ENCODE data around the gene PTGDS. TPM values are rescaled to one million over a fixed set of nuclear protein-coding genes. Genes with fewer than 3 reads are reported as not detected.

PTGDS gene
- total RNA-seq, 1 experiment from 2014 or later, result not detected

DNA sequence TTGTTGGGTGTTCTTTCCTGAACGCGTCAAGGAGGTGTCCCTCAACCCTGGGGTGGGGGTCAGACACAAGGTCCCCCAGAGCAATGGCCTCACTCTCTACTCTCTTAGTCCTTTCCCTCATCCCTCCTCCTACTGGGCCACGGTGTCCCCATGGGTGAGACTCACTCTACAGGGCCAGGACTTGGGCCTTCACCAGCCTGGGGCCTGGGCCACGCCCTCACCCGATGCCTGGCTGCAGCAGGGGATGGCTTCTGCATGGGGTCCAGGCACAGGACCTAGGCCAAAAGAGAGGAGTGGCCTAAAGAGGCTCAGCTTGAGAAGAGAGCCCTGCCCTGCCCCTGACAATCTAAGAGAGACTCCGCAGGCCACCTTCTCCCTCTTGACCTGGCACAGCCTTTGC lies 19.4 kb upstream of the PTGDS start:
- H3K4me1 ChIP-seq, result peaks cover 3% of the 10 kb centered on the region; the same call in 1 of the 2 replicates
- TF ChIP-seq, protein P1, sequence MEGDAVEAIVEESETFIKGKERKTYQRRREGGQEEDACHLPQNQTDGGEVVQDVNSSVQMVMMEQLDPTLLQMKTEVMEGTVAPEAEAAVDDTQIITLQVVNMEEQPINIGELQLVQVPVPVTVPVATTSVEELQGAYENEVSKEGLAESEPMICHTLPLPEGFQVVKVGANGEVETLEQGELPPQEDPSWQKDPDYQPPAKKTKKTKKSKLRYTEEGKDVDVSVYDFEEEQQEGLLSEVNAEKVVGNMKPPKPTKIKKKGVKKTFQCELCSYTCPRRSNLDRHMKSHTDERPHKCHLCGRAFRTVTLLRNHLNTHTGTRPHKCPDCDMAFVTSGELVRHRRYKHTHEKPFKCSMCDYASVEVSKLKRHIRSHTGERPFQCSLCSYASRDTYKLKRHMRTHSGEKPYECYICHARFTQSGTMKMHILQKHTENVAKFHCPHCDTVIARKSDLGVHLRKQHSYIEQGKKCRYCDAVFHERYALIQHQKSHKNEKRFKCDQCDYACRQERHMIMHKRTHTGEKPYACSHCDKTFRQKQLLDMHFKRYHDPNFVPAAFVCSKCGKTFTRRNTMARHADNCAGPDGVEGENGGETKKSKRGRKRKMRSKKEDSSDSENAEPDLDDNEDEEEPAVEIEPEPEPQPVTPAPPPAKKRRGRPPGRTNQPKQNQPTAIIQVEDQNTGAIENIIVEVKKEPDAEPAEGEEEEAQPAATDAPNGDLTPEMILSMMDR (IDR thresholded peaks at IDR 0.05; ENCODE audit: insufficient read depth in 1 of 2, low read depth in 1 of 2, low read length in 1 of 2, severe bottlenecking in 1 of 2, unreplicated experiment in 1 of 2), result no peak
- no peak overlapping the region for H3K4me3 ChIP-seq (ENCODE audit: low read depth, low read length)
- Mint-ChIP-seq H3K4me3 (ENCODE audit: unreplicated experiment) (no peak overlapping the region), H3K9me3 (ENCODE audit: unreplicated experiment) (peaks cover 12% of the 10 kb centered on the region), H3K4me1 (ENCODE audit: low read depth, unreplicated experiment) (no peaks in the 10 kb centered on the region), H3K27ac (ENCODE audit: unreplicated experiment) (no peak overlapping the region), H3K36me3 (ENCODE audit: insufficient read depth, unreplicated experiment) (peaks cover 6% of the 10 kb centered on the region), H3K27me3 (ENCODE audit: insufficient read depth, unreplicated experiment) (no peaks in the 10 kb centered on the region)
- no TSS peak for BruUV-seq (replicated peaks)
- POLR2A ChIA-PET, result no interaction called here
- intact Hi-C loops (cut with micrococcal nuclease; ENCODE audit: unreplicated experiment), result no loop called here
- H3K36me3 ChIP-seq (ENCODE audit: control insufficient read depth, insufficient read depth, low read length), result no peaks in the 10 kb centered on the region
- CTCF ChIA-PET, result no interaction called here
- DNase-seq, result no peak
- H3K27me3 ChIP-seq (replicated peaks; ENCODE audit: control insufficient read depth, insufficient read depth, low read length), result no peaks in the 10 kb centered on the region
- H3K9me3 ChIP-seq, result no peaks in the 10 kb centered on the region

DNA sequence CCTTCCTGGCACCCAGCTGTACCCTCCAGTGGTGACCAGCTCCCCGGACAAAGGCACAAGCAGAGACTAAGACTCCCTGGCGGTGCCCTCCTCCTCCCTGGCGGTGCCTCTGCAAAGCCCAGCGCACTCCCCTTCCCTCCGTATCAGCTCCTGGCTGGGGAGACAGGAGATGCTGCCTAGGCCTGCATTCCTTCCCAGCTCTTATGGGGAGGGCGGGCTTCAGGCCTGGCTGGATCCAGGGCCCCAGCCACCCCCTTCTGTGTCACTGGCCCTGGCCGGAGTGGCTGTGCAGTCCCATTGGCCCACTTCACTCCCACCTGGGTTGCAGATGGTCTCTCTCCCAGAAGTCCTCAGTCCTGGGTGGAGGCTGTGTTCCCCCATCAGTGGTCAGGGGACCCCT lies 18.8 kb upstream of the PTGDS start:
- intact Hi-C loops (cut with micrococcal nuclease; ENCODE audit: unreplicated experiment), result no loop called here
- Mint-ChIP-seq H3K4me3 (ENCODE audit: unreplicated experiment) (no peak overlapping the region), H3K27ac (ENCODE audit: unreplicated experiment) (no peak overlapping the region), H3K4me1 (ENCODE audit: low read depth, unreplicated experiment) (no peaks in the 10 kb centered on the region), H3K27me3 (ENCODE audit: insufficient read depth, unreplicated experiment) (no peaks in the 10 kb centered on the region), H3K36me3 (ENCODE audit: insufficient read depth, unreplicated experiment) (peaks cover 6% of the 10 kb centered on the region), H3K9me3 (ENCODE audit: unreplicated experiment) (peaks cover 12% of the 10 kb centered on the region)
- ChIA-PET POLR2A (no interaction called here), CTCF (no interaction called here)
- Histone ChIP-seq H3K36me3 (ENCODE audit: control insufficient read depth, insufficient read depth, low read length) (no peaks in the 10 kb centered on the region), H3K4me1 (peaks cover 8% of the 10 kb centered on the region), H3K4me3 (ENCODE audit: low read depth, low read length) (no peak overlapping the region), H3K27me3 (replicated peaks; ENCODE audit: control insufficient read depth, insufficient read depth, low read length) (no peaks in the 10 kb centered on the region), H3K9me3 (no peaks in the 10 kb centered on the region)
- no peak for DNase-seq
- BruUV-seq (replicated peaks), result no TSS peak
- TF ChIP-seq, protein P1 (IDR thresholded peaks at IDR 0.05; ENCODE audit: insufficient read depth in 1 of 2, low read depth in 1 of 2, low read length in 1 of 2, severe bottlenecking in 1 of 2, unreplicated experiment in 1 of 2), result no peak

DNA sequence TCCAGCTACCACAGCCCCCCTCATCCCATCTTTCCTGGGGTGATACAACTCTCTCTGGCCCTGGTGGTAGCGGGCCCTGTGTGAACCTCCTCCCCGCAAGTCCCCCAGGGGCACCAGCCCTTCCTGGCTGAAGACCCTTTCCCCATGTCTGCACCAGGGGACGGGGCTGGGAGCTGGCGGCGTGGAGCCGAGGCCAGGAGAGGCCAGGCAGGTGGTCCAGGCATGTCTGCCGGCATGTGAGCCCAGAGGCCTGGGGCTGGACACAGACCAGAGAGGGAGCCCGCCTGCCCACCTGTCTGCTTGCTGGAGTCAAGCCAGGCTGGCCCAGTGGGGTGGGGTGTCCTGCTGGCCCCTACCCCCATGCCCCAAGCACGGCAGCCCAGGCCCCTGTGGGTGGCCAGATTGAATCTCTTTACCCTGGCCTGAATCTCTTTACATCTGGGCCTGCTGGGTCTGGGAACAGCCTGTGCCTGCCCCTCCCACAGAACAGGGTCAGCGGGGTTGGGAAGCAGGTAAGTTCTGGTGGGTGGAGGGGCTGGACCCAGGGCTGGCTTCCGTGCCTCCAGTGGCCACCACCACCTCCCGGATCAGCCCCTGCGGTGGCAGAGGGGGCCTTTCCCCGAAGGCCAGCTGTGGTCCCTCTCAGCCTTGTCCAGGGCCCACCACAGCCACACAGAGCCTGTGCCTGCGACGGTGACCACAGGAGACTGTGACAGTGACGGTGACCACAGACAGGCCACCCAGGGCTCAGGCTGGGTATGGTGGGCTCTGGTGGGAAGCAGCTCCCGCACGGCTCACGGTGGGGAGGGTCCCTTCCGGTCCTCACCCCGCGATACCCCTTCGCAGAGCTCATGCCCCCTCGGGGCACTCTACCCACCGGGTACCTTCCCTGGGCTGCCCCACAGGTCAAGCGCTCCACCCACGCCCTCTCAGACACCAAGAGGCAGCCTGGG lies 18.1 kb upstream of the PTGDS start:
- intact Hi-C loops (cut with micrococcal nuclease; ENCODE audit: unreplicated experiment), result no loop called here
- DNase-seq, result no peak
- Mint-ChIP-seq H3K27me3 (ENCODE audit: insufficient read depth, unreplicated experiment) (no peaks in the 10 kb centered on the region), H3K4me3 (ENCODE audit: unreplicated experiment) (no peak overlapping the region), H3K27ac (ENCODE audit: unreplicated experiment) (peak overlapping the region; percentile 35), H3K4me1 (ENCODE audit: low read depth, unreplicated experiment) (no peaks in the 10 kb centered on the region), H3K9me3 (ENCODE audit: unreplicated experiment) (peaks cover 12% of the 10 kb centered on the region), H3K36me3 (ENCODE audit: insufficient read depth, unreplicated experiment) (peaks cover 6% of the 10 kb centered on the region)
- Histone ChIP-seq H3K4me1 (peaks cover 11% of the 10 kb centered on the region), H3K27me3 (replicated peaks; ENCODE audit: control insufficient read depth, insufficient read depth, low read length) (no peaks in the 10 kb centered on the region), H3K4me3 (ENCODE audit: low read depth, low read length) (no peak overlapping the region), H3K36me3 (ENCODE audit: control insufficient read depth, insufficient read depth, low read length) (no peaks in the 10 kb centered on the region), H3K9me3 (no peaks in the 10 kb centered on the region)
- ChIA-PET POLR2A (no interaction called here), CTCF (interaction anchor here (0.6 kb wide), 3 partner anchors 11 to 623 kb away, joined by 3 to 5 read pairs (median 4); no protein-coding TSS in a partner anchor)
- TF ChIP-seq, protein P1 (IDR thresholded peaks at IDR 0.05; ENCODE audit: insufficient read depth in 1 of 2, low read depth in 1 of 2, low read length in 1 of 2, severe bottlenecking in 1 of 2, unreplicated experiment in 1 of 2), result no peak
- BruUV-seq (replicated peaks), result no TSS peak

All from Caco-2 (cell line).